Activated T-cell treated with anti-CD3 and anti-CD28 coated beads, Interleukin-2, amount 50 U/mL, for 72 hours (primary cell): ENCODE measurements around the gene MICOS13. TPM values are rescaled to one million over a fixed set of nuclear protein-coding genes. Genes with fewer than 3 reads are reported as not detected.
A peak's percentile ranks its signal among the peaks of the same experiment; 100 is the strongest.

Source experiments
- ATAC-seq, 2 donors: fragments of 150-1000 bp; cut with Tn5 transposase; replicated peaks in 1 of 2; 2 replicates each; pipeline ENCODE4 v1.10.0; 2021; ENCODE audit warnings: moderate library complexity in 2 of 2, mild to moderate bottlenecking in 1 of 2
- DNase-seq, 2 donors: peaks; one replicate each; pipeline ENCODE4 v3.0.0; 2021 to 2022; ENCODE audit warnings: mixed read lengths in 1 of 2
- H3K27ac Mint-ChIP-seq: one replicate; pipeline ENCODE4 v1.8.0; 2022; ENCODE audit warnings: mild to moderate bottlenecking, moderate library complexity, mixed read lengths
- H3K27me3 Mint-ChIP-seq: one replicate; pipeline ENCODE4 v1.8.0; 2022; ENCODE audit warnings: low read depth, mixed read lengths
- H3K36me3 Mint-ChIP-seq, 2 donors: one replicate each; pipeline ENCODE4 v1.8.0; 2022; ENCODE audit warnings: mixed read lengths in 2 of 2, mild to moderate bottlenecking in 1 of 2; ENCODE audit not compliant: insufficient read depth in 2 of 2
- H3K4me1 Mint-ChIP-seq: one replicate; pipeline ENCODE4 v1.8.0; 2022; ENCODE audit warnings: low read depth, mixed read lengths
- H3K4me3 Mint-ChIP-seq, 2 donors: one replicate each; pipeline ENCODE4 v1.8.0; 2022; ENCODE audit warnings: mild to moderate bottlenecking in 2 of 2, mixed read lengths in 2 of 2, moderate library complexity in 2 of 2
- H3K9me3 Mint-ChIP-seq, 2 donors: one replicate each; pipeline ENCODE4 v1.8.0; 2022; ENCODE audit warnings: mixed read lengths in 2 of 2
- total RNA-seq, 2 donors: library from RNA; stranded (reverse); gene quantifications; one replicate each; pipeline ENCODE4 v1.2.3, GENCODE V29; 2022

Gene MICOS13
- total RNA-seq, 2 donors from 2014 or later, result 33.8 to 34.1 TPM

DNA sequence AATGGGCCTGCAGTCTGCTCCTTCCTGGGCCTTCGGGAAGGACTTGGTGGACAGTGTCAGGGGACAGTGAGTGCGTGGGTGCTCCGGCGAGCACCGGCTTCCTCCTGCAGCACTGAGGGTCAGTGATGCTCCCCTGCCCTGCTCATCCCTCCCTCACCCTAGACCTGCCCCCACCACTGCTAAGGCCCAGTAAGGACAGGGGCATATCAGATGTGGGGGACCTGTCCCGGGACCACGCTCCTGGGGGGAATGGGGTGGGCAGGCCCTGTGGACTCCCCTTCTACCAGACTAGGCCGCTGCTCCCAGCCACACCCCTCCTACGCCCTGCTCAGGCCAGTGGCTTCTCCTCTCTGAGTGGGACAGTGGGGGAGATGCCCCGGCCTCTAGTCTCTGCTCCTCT is 3.2 kb downstream of the MICOS13 start:
- H3K4me1 Mint-ChIP-seq, result peaks cover 25% of the 10 kb centered on the region
- H3K36me3 Mint-ChIP-seq, result peaks cover 5 to 6% of the 10 kb centered on the region in 2 donors
- ATAC-seq (no peak), DNase-seq (no peak)
- H3K4me3 Mint-ChIP-seq, result no peak overlapping the region
- H3K9me3 Mint-ChIP-seq, result peaks cover 4 to 5% of the 10 kb centered on the region in 2 donors
- H3K27ac Mint-ChIP-seq, result no peak overlapping the region
- H3K27me3 Mint-ChIP-seq, result no peaks in the 10 kb centered on the region

DNA sequence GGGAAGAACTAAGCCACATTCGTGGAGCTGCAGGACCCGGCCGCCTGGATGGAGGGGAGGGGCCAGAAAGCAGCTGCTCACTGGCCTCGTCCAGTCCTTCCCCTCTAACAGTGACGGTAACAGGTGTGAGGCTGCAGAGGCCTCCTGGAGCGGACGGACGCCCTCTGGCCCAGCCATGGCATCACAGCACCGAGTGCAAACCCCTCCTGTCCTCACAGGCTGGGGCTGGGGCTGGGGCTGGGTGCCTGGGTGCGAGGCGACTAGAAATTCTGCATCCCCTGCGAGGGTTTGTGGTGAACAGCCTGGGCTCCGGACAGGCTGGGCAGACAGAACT is 3.6 kb downstream of the MICOS13 start:
- Mint-ChIP-seq H3K27me3 (no peaks in the 10 kb centered on the region), H3K4me3 (no peak overlapping the region), H3K9me3 (peaks cover 4 to 5% of the 10 kb centered on the region in 2 donors), H3K36me3 (peaks cover 5 to 6% of the 10 kb centered on the region in 2 donors), H3K4me1 (peaks cover 21% of the 10 kb centered on the region), H3K27ac (no peak overlapping the region)
- ATAC-seq (no peak), DNase-seq (no peak)

DNA sequence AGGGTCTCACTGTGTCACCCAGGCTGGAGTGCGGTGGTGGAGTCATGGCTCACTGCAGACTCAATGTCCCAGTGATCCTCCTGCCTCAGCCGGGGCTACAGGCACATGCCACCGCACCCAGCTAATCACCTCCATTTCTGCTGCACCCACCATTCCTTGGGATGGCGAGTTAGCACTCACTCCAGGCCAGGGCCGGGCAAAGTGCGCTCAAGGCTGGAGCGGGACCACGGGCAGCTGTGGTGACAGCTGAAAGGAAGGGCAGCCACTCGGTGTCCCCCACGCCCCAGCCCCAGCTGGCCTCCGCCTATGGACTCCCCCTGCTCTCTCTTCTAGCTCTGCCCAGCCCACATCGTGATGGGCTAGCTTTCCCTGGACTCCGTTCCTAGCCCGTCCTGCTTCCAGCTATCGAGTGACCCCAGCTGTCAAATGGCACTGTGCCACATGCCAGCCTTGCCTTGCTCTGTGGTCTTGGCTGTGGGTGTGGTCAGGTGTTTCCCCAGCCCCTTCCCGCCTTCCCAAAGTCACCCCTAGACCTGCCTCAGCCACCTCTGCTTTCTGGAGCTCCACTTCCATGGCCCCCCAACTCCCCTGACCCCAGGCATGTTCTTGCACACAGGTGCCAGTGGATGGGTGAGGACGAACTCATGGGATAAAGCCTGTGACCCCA is 4.1 kb downstream of the MICOS13 start:
- no peaks in the 10 kb centered on the region for H3K27me3 Mint-ChIP-seq
- H3K4me3 Mint-ChIP-seq, result no peak overlapping the region
- DNase-seq (no peak), ATAC-seq (no peak)
- peaks cover 16% of the 10 kb centered on the region for H3K4me1 Mint-ChIP-seq
- peaks cover 5 to 6% of the 10 kb centered on the region in 2 donors for H3K36me3 Mint-ChIP-seq
- H3K9me3 Mint-ChIP-seq, result peaks cover 2 to 4% of the 10 kb centered on the region in 2 donors
- H3K27ac Mint-ChIP-seq, result no peak overlapping the region

DNA sequence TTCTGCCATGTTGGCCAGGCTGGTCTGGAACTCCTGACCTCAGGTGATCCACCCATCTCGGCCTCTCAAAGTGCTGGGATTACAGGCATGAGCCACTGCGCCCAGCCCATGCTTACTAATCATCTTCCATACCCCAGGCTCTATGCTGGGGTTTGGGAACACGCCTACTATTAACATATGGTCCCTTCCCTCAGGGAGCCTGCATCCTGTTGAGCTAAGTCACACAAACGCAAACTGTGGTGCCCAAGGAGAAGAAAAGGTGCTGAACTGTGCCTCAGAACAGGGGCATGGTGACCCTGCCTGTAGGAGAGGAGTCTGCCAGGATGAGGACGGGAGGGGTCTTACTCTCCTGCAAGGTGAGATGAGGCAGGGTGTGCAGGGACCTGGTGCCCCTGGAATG is 5.6 kb downstream of the MICOS13 start:
- Mint-ChIP-seq H3K27me3 (no peaks in the 10 kb centered on the region), H3K4me3 (no peak overlapping the region), H3K4me1 (peaks cover 9% of the 10 kb centered on the region), H3K27ac (no peak overlapping the region), H3K36me3 (peaks cover 5% of the 10 kb centered on the region in 2 donors), H3K9me3 (peaks cover 2 to 4% of the 10 kb centered on the region in 2 donors)
- DNase-seq (no peak), ATAC-seq (no peak)

DNA sequence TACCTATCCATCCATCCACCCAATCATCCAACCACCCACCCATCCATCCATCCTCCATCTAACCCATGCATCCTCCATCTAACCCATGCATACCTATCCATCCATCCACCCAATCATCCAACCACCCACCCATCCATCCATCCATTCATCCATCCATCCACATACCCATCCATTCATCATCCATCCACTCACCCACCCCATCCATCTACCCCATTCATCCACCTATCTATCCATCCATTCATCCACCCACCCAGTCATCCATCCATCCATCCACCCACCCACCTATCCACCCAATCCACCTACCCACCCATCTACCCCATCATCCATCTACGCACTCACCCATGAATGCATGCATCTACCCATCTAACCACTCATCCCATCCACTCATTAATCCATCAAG is 6.6 kb downstream of the MICOS13 start:
- Mint-ChIP-seq H3K4me1 (peaks cover under 1% of the 10 kb centered on the region), H3K9me3 (peaks cover 2 to 4% of the 10 kb centered on the region in 2 donors), H3K36me3 (peaks cover 5 to 10% of the 10 kb centered on the region in 2 donors), H3K4me3 (no peak overlapping the region), H3K27ac (no peak overlapping the region), H3K27me3 (no peaks in the 10 kb centered on the region)
- ATAC-seq (no peak), DNase-seq (no peak)

DNA sequence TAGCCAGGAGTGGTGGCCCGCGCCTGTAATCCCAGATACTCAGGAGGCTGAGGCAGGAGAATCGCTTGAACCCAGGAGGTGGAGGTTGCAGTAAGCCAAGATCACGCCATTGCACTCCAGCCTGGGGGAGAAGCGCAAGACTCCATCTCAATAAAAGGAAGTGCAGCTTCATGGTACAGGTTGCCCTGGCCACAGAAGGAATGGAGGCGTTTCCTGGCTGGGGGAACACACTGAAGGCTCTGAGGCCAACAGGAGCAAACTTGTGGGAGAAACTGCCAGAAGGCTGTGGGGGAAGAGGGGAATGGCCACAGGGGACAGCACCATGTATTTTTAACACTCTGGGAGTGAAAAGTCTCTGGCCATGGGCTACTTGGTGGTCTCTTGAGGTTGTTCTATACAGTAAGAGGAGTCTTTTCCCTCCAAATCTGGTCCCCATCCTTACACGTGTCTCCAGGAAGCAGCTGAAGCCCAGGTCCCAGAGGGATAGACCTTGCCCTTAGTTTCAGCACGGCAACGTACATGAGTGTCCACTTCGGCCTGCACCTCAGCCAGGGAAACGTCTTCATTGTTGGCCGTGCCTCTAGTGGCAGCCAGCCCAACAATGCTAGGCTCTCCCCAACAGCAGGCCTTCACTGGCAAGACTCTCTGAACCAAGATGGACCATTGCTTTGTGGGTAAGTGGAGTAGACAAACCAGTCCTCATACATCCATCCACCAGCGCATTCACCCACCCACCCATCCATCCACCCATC is 7.4 kb downstream of the MICOS13 start:
- ATAC-seq, result no peak
- H3K4me1 Mint-ChIP-seq, result no peaks in the 10 kb centered on the region
- H3K27me3 Mint-ChIP-seq, result no peaks in the 10 kb centered on the region
- peaks cover 5 to 12% of the 10 kb centered on the region in 2 donors for H3K36me3 Mint-ChIP-seq
- H3K9me3 Mint-ChIP-seq, result peaks cover 2 to 4% of the 10 kb centered on the region in 2 donors
- no peak for DNase-seq
- H3K4me3 Mint-ChIP-seq, result no peak overlapping the region
- peak overlapping the region; percentile 73 for H3K27ac Mint-ChIP-seq

DNA sequence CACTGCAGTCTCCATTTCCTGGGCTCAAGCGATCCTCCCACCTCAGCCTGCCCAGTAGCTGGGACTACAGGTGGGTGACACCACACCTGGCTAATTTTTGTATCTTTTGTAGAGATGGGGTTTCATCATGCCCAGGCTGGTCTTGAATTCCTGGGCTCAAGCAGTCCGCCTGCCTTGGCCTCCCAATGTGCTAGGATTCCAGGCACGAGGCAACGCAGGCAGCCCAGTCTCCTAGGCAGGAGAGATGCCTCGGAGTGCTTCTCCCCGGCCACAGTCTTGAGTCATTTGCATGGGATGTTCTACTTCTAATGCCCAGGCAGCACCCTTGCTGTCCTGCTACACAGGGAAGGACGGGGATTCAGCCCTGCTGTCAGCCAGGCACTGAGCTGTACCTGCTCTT is 8.7 kb downstream of the MICOS13 start:
- no peak overlapping the region for H3K27ac Mint-ChIP-seq
- peaks cover 2 to 4% of the 10 kb centered on the region in 2 donors for H3K9me3 Mint-ChIP-seq
- no peaks in the 10 kb centered on the region for H3K27me3 Mint-ChIP-seq
- H3K4me1 Mint-ChIP-seq, result no peaks in the 10 kb centered on the region
- no peak overlapping the region for H3K4me3 Mint-ChIP-seq
- DNase-seq (no peak), ATAC-seq (no peak)
- peaks cover 7 to 16% of the 10 kb centered on the region in 2 donors for H3K36me3 Mint-ChIP-seq

DNA sequence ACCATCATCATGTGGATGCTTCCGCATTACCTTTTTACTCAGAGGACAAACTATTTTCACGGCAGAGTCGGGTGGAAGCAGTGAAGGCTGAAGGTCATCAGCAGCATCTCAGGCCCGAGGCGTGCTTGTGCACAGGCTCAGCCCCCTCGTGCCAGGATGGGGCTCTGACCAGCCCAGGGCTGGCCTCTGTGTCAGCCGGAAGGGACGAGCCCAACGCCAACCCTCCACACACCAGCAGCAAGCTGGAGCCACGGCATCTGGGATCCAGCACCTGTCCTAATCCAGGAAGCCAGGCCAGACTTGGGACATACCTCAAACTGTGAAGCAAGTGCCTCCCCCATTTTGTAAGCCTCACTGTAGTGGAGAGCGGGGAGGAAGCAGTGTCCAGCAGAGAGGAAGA is 11.1 kb downstream of the MICOS13 start:
- DNase-seq, result no peak
- no peak for ATAC-seq
- peaks cover 2 to 4% of the 10 kb centered on the region in 2 donors for H3K9me3 Mint-ChIP-seq
- H3K4me1 Mint-ChIP-seq, result peaks cover 18% of the 10 kb centered on the region
- peaks cover 9 to 29% of the 10 kb centered on the region in 2 donors for H3K36me3 Mint-ChIP-seq
- no peak overlapping the region for H3K4me3 Mint-ChIP-seq
- H3K27me3 Mint-ChIP-seq, result no peaks in the 10 kb centered on the region
- no peak overlapping the region for H3K27ac Mint-ChIP-seq

DNA sequence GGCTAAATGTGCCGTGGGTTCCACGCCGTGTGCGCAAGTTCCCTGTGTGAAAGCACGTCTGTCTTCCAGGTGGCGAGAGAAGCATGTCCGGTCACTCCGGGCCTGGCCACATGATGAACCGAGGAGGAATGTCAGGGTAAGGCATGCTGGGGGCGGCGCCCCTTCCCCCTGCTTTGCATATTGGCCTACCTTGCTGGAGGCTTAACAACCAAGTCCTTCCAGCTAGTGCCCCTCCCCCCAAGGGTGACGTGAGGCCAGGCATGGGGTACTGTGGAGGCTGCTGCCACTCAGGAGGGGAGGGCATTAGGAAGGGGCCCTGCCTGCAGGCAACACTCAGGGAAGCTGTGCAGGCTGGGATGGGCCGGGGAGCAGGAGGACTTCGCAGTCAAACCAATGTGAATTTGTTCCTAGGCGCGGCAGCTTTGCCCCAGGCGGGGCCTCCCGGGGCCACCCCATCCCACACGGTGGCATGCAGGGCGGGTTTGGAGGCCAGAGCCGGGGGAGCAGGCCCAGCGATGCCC is 12.5 kb downstream of the MICOS13 start:
- H3K27me3 Mint-ChIP-seq, result no peaks in the 10 kb centered on the region
- H3K9me3 Mint-ChIP-seq, result no peaks in the 10 kb centered on the region
- ATAC-seq (no peak), DNase-seq (no peak)
- H3K36me3 Mint-ChIP-seq, result peaks cover 9 to 28% of the 10 kb centered on the region in 2 donors
- no peak overlapping the region for H3K27ac Mint-ChIP-seq
- no peak overlapping the region for H3K4me3 Mint-ChIP-seq
- peaks cover 18% of the 10 kb centered on the region for H3K4me1 Mint-ChIP-seq

DNA sequence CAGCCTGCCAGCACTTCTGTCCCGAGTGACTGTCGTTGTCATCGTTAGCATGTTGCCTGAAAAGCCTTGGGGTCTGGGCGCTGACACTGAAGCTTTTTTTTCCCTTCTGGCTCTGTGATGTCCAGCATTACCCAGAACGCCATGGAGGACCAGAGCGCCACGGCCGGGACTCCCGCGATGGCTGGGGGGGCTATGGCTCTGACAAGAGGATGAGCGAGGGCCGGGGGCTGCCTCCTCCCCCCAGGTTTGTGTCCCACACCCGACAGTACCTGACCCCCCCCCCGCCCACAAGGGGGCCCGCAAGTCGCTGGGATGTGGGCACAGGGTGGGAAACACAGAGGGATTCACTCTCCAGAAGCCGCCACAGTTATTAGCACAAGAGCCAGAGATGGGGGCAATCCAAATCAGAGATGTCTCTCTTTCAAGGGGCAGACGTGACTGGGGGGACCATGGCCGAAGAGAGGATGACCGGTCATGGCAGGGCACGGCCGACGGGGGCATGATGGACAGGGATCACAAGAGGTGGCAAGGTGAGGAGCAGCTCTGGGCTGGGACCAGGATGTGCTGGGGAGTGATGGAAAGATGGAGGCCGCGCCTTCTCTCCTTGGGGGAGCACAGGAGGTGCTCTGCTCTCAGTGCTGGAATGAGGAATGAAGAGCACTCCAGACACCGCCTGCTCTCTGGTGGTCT is 13.2 kb downstream of the MICOS13 start:
- Mint-ChIP-seq H3K4me3 (no peak overlapping the region), H3K27ac (peak overlapping the region; percentile 4), H3K27me3 (no peaks in the 10 kb centered on the region), H3K36me3 (peaks cover 9 to 28% of the 10 kb centered on the region in 2 donors), H3K9me3 (no peaks in the 10 kb centered on the region), H3K4me1 (peaks cover 18% of the 10 kb centered on the region)
- ATAC-seq (no peak), DNase-seq (no peak)

DNA sequence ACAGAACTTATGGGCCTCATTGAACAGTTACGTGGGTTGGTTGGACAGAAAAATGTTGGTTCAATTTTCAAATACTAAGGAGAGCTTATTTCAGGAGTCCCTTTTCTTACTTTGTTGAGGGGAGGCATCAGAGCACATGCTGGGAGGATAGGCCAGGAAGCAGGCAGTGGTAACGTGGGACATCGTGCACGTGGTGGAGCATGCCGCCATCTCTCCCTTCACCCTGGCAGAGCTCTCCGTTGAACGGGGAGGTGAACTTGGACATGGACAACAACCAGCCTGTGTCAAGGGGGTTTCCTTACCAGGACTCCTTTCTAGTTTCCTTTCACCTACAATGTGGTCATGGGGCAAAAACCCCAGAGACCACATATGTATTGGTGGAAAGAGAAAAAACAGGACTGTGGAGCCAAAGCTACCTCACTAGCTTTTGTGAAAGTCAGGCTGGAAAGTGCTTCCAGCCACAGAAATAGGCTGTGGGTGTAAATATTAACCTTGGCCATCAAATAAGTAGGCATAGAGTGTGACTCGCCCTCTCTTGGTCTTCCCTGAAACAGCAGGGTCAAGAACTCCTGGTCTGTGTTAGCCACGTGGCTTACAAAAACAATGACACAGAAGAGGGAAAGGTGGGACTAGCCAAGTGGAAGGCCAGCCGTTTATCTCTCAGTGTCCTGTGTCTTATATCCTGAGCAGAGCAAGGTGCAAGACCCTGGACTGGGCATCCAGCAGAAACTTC is 14.4 kb downstream of the MICOS13 start:
- Mint-ChIP-seq H3K4me3 (no peak overlapping the region), H3K36me3 (peaks cover 9 to 32% of the 10 kb centered on the region in 2 donors), H3K9me3 (no peaks in the 10 kb centered on the region), H3K4me1 (peaks cover 18% of the 10 kb centered on the region), H3K27me3 (no peaks in the 10 kb centered on the region), H3K27ac (peak overlapping the region; percentile 11)
- DNase-seq (no peak), ATAC-seq (peak; percentile 54 to 70)

DNA sequence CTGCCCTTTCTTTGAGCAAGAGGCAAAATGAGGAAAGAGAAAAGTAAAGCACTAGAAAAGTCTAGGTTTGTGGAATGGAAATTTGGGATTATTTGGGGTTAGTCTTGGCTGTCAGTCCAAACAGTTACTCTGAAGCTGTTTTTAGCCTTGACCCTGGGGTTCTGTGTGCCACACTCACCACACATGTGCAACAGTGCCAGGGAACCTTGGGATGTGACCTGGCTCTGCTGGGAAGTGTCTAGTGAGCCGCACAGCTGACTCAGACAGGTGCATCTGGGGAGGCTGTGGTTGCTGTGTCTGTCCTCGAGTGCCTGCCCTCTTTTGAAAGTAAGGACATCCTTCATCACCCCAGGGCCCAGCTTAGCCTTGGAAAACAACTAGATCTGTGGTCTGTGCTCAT is 15.8 kb downstream of the MICOS13 start:
- DNase-seq (no peak), ATAC-seq (no peak)
- H3K4me3 Mint-ChIP-seq, result no peak overlapping the region
- no peaks in the 10 kb centered on the region for H3K9me3 Mint-ChIP-seq
- no peaks in the 10 kb centered on the region for H3K27me3 Mint-ChIP-seq
- no peak overlapping the region for H3K27ac Mint-ChIP-seq
- H3K4me1 Mint-ChIP-seq, result peaks cover 18% of the 10 kb centered on the region
- H3K36me3 Mint-ChIP-seq, result peaks cover 9 to 34% of the 10 kb centered on the region in 2 donors
